Stomach (tissue), 4 donors: Measurements from ENCODE around the gene RPL28.
A peak's percentile ranks its signal among the peaks of the same experiment; 100 is the strongest.

Experiments used
- EP300 ChIP-seq: sonication (generic); formaldehyde crosslinking; IDR thresholded peaks from one replicate; pipeline ENCODE4 v1.6.1; 2017; ENCODE audit warnings: antibody characterized with exemption
- POLR2AphosphoS5 ChIP-seq, 3 donors: sonication (generic); formaldehyde crosslinking; IDR thresholded peaks; one replicate each; pipeline ENCODE4 v1.6.1; 2016; ENCODE audit warnings: antibody characterized with exemption in 3 of 3
- TF ChIP-seq, protein P1 (sequence below), 7 experiments: fragments of 450-650 bp in 4 of 7; fragments of 200-600 bp in 3 of 7; sonication (generic) in 3 of 7; IDR thresholded peaks; one replicate each; pipeline ENCODE4 v1.5.1; 2016 to 2019; ENCODE audit warnings: antibody characterized with exemption in 7 of 7, control low read depth in 2 of 7, mild to moderate bottlenecking in 1 of 7

DNA sequence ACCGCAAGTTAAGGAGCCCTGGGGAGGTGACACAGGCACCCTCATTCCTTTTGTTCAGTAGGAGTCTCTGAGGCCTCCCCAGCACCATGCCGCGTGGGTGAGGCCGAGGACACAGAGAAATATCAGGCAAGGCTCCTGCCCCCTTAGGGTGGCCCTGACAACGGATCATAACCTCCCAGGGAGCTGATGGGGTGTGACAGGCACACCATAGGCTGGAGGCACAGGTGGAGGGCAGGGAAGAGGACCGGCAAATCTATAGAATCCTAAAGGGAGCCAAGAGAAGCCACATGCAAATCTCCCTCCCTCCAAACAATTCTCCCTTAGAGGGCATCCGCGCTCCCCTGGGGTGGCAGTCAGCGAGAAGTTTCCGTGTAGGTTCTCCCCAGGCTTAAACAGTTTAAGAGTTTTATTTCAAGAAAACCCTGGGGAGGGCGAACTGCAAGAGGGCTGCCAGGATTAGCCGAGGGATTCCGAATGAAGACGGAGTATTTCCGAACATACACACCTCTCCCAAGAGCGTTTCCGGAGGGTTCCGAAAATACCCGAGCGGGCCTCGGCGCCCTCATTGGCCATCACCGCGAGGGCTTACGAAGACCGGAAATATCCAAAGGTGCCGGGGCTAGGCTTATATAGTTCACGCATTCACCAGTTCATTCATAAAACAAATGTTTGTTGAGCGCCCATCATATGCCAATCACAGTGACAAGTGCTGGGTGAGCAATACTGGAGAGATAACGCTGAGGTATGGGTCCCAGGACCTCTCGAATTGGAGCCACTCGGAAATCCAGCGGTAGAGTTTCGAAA is 610 bp upstream of the RPL28 start:
- TF ChIP-seq, protein P1, sequence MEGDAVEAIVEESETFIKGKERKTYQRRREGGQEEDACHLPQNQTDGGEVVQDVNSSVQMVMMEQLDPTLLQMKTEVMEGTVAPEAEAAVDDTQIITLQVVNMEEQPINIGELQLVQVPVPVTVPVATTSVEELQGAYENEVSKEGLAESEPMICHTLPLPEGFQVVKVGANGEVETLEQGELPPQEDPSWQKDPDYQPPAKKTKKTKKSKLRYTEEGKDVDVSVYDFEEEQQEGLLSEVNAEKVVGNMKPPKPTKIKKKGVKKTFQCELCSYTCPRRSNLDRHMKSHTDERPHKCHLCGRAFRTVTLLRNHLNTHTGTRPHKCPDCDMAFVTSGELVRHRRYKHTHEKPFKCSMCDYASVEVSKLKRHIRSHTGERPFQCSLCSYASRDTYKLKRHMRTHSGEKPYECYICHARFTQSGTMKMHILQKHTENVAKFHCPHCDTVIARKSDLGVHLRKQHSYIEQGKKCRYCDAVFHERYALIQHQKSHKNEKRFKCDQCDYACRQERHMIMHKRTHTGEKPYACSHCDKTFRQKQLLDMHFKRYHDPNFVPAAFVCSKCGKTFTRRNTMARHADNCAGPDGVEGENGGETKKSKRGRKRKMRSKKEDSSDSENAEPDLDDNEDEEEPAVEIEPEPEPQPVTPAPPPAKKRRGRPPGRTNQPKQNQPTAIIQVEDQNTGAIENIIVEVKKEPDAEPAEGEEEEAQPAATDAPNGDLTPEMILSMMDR (IDR thresholded peaks at IDR 0.05): no peak
- peak in 1 of 3 donors; percentile 4 for TF ChIP-seq POLR2AphosphoS5 (IDR thresholded peaks at IDR 0.05)
- TF ChIP-seq EP300: no peak
